H1 (cell line): Measurements from ENCODE around the gene ARHGAP8. TPM values are rescaled to one million over a fixed set of nuclear protein-coding genes. Genes with fewer than 3 reads are reported as not detected.

ENCODE experiments used
- KDM5A ChIP-seq: fragments of 200-600 bp; IDR thresholded peaks from 2 replicates; pipeline ENCODE4 v1.7.1; 2012; ENCODE audit warnings: mild to moderate bottlenecking, low read length, inconsistent platforms, mixed read lengths
- MAX ChIP-seq: IDR thresholded peaks from 2 replicates; pipeline ENCODE4 v1.6.1; 2012; ENCODE audit warnings: inconsistent platforms
- TBP ChIP-seq: IDR thresholded peaks from 2 replicates; pipeline ENCODE4 v1.6.1; 2011; ENCODE audit warnings: low read depth, low read length, improper control_type of control experiment
- ZNF274 ChIP-seq: IDR thresholded peaks from 2 replicates; pipeline ENCODE4 v1.7.0; 2012; ENCODE audit warnings: low read length, borderline replicate concordance; ENCODE audit errors: extremely low read depth
- polyA plus RNA-seq, 7 experiments: library from polyadenylated mRNA; depleted of rRNA in 3 of 7; stranded (reverse) in 5 of 7; unstranded in 2 of 7; fragments of >200 nt in 5 of 7; fragments of 200-250 nt in 2 of 7; gene quantifications; 1 replicate in 5 of 7; 2 replicates in 1 of 7; 4 replicates in 1 of 7; pipeline versions ENCODE4 v1.2.1 to v1.2.3, GENCODE V29; 2011 to 2013; ENCODE audit warnings: missing spikeins in 2 of 7, mixed read lengths in 2 of 7
- total RNA-seq: library from RNA; stranded (reverse); fragmentation: NEBNext Ultra II Directional; extraction: Animal tissue kit (Norgen Biotek cat#: 25700); gene quantifications from 2 replicates; pipeline ENCODE4 v1.2.1, GENCODE V29; 2021
- TF ChIP-seq, protein P1 (sequence below): IDR thresholded peaks from 2 replicates; pipeline ENCODE4 v1.6.1; 2012; ENCODE audit warnings: inconsistent platforms

ARHGAP8 gene
- total and polyA plus RNA-seq, 2 of the 8 experiments (the other 6 are each of a cell fraction or from before 2014, with no cell fraction given): 35.6 to 47.7 TPM

GRCh38 chr22:44714703-44715350, 37.5 kb upstream of the ARHGAP8 start (continued):
- TF ChIP-seq TBP (no peak), ZNF274 (no peak), KDM5A (no peak), MAX (no peak)
- TF ChIP-seq, protein P1, sequence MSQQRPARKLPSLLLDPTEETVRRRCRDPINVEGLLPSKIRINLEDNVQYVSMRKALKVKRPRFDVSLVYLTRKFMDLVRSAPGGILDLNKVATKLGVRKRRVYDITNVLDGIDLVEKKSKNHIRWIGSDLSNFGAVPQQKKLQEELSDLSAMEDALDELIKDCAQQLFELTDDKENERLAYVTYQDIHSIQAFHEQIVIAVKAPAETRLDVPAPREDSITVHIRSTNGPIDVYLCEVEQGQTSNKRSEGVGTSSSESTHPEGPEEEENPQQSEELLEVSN: no peak
